Fibroblast of lung (primary cell): Measurements from ENCODE around the gene TRPV2.

Experiments used
- CTCF ChIP-seq, 2 donors: IDR thresholded peaks in 1 of 2; conservative IDR thresholded peaks in 1 of 2; 1 replicate in 1 of 2; 2 replicates in 1 of 2; pipeline ENCODE4 v1.5.1; 2011 to 2012; ENCODE audit warnings: low read length in 2 of 2, control low read depth in 1 of 2, inconsistent platforms in 1 of 2, low read depth in 1 of 2, mild to moderate bottlenecking in 1 of 2
- EZH2 ChIP-seq: IDR thresholded peaks from 2 replicates; pipeline ENCODE4 v1.5.1; 2012; ENCODE audit warnings: low read length, control low read depth, mild to moderate bottlenecking; ENCODE audit errors: missing control alignments

- no peak for TF ChIP-seq EZH2
- TF ChIP-seq CTCF (conservative IDR thresholded peaks at IDR 0.05 in 1 of 2, IDR thresholded peaks at IDR 0.05 in 1 of 2; ENCODE audit: low read depth in 1 of 2, low read length in 2 of 2), result no peak
These were observed 30.8 kb upstream of the TRPV2 start for GRCh38 chr17:16384557-16384956.
